ENCODE results near the gene PTGR3.

The PTGR3 gene

GRCh38 chr18:75167759-75168618 lies 41.0 kb downstream of the PTGR3 start:
- no peak for DNase-seq

DNA sequence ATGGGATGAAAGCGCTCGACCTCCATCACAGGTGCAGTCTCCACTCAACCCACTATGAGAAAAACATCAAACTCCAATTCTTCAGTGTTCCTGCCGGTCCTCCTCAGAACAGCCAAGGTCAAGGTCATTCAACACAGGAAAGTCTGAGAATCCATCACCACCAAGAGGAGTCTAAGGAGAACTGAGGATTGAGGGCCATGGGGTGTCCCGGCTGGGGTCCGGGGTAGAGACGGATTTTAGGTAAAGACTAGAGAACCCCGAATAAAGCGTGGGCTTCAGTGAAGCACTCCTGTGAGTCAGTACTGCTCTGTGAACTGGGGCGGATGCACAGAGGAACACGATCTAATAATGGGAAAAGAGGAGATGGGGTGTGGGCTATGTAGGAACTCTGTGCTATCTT lies 41.8 kb downstream of the PTGR3 start:
- no peak for DNase-seq

DNA sequence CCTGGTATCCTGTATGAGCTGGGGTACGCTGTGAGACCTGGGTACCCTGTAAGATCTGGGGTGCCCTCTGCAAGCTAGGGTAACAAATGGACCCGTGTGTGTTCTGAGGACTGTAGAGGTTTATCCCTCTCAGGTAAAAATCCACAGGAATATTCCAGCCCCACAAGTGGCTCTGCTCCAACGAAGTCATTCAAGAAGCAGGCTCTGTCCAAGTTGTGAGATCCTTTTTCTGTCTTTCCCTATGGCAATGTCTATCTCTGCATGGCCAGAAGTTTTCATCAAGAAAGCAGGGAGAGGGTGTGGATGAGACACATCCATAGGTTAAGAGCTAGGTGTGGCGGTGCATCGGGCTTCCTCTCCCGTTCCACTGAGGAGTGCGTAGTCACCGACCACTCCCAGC lies 43.0 kb downstream of the PTGR3 start:
- DNase-seq, result no peak

DNA sequence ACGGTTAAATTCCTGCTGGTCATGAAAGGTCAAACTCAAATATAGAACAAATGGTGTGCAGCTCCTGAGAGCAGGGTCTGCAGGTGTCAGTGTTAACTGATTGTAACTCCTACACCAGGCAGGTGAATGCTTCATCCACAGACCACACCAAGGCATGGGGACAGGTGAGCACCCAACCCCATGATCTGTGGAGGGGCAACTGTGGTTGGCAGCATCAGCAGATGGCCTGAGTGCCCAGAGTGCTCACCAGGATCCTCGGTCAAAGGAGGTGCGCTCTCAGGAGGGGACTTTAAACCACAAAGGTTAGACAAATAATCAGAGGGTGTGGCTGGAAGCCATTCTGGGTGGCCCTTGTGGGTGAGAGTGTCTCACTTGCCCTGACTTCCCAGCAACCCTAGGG lies 44.5 kb downstream of the PTGR3 start:
- no peak for DNase-seq

- no peak for DNase-seq
Observed at GRCh38 chr18:75163736-75164135, 45.2 kb downstream of the PTGR3 start.

- DNase-seq, result no peak
Observed at GRCh38 chr18:75162978-75163377, 46.0 kb downstream of the PTGR3 start.

GRCh38 chr18:75162467-75162866 lies 46.5 kb downstream of the PTGR3 start:
- no peak for DNase-seq

DNA sequence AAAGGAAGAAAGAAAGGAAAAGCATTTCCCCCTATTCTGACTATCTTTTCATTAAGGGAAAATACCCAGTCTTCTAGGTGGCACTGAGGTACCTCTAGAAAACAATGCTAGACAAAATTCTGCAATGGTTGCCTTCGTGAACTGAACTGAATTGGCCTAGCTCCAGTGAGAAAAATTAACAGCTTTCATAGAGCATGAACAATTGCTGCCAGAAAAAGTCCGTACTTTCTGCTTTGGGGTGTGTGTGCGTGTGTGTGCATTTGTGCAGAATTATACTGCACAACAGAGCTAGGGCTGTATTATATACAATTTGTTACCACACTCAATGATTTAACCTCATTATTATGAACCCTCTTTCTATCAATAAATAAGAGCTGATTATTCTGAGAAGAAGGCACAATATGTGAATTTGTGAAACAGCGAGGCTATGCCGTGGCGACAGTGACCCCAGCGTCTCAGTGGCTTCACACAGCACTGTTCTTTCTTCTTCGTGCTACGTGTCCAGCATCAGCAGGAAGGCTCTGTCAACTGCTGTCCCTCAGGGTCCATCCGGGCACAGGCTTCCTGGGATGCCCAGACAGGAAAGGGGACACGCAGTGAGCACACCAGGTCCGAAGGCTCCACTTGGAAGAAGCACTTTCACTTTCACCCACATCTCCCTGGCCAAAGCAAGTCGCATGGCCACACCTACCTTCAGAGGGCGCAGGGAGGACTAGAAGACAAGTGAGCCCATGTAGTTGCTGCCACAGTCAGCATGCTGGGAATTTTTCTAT lies 47.5 kb downstream of the PTGR3 start:
- DNase-seq, result no peak

GRCh38 chr18:75160364-75160763 lies 48.6 kb downstream of the PTGR3 start:
- DNase-seq, result no peak

GRCh38 chr18:75159646-75160356 lies 49.1 kb downstream of the PTGR3 start:
- DNase-seq, result no peak

DNA sequence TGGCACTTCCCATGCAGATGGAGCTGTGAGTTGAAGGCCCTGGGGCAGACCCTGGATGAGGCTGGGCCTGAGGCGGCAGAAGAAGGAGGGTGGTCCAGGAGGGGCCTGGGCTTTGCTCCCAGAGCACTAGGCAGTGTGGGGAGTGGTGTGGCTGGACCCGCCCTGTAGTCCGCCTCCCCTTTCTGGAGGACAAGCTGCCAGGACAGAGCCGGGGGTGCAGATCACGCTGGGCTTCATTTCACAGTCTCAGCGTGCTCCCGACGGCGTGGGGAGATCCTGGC lies 49.8 kb downstream of the PTGR3 start:
- no peak for DNase-seq
